GM23338 (cell line): ENCODE measurements around the gene PSPN.

Source experiments
- CREB1 ChIP-seq: fragments of 250-450 bp; sonication (Bioruptor Pico); IDR thresholded peaks from 2 replicates; pipeline ENCODE4 v1.5.0; 2020; ENCODE audit warnings: low read depth, mild to moderate bottlenecking, moderate library complexity
- EZH2 ChIP-seq: fragments of 200-600 bp; sonication (generic); IDR thresholded peaks from one replicate; pipeline ENCODE4 v1.8.0; 2017; ENCODE audit warnings: antibody characterized with exemption, mild to moderate bottlenecking, low read depth; ENCODE audit not compliant: unreplicated experiment
- EZH2phosphoT487 ChIP-seq: fragments of 200-600 bp; sonication (generic); IDR thresholded peaks from one replicate; pipeline ENCODE4 v1.8.1; 2018; ENCODE audit warnings: antibody characterized with exemption; ENCODE audit not compliant: unreplicated experiment
- JUNB ChIP-seq: IDR thresholded peaks from one replicate; pipeline ENCODE4 v1.6.1; 2016; ENCODE audit warnings: antibody characterized with exemption; ENCODE audit not compliant: unreplicated experiment
- NANOG ChIP-seq: IDR thresholded peaks from 2 replicates; pipeline ENCODE4 v1.6.1; 2016; ENCODE audit warnings: antibody characterized with exemption, borderline replicate concordance
- POLR2AphosphoS5 ChIP-seq: IDR thresholded peaks from 2 replicates; pipeline ENCODE4 v1.6.1; 2016; ENCODE audit warnings: antibody characterized with exemption, low read depth
- STAT1 ChIP-seq: IDR thresholded peaks from one replicate; pipeline ENCODE4 v1.6.1; 2016; ENCODE audit warnings: antibody characterized with exemption; ENCODE audit not compliant: unreplicated experiment
- ZNF114 ChIP-seq: fragments of 250-450 bp; sonication (Bioruptor Pico); IDR thresholded peaks from 2 replicates; pipeline ENCODE4 v1.5.0; 2020; ENCODE audit warnings: mild to moderate bottlenecking, moderate library complexity
- ZNF331 ChIP-seq: fragments of 250-450 bp; sonication (Bioruptor Pico); IDR thresholded peaks from 2 replicates; pipeline ENCODE4 v1.5.0; 2020; ENCODE audit warnings: low read depth, mild to moderate bottlenecking, moderate library complexity
- TF ChIP-seq, protein P1 (sequence below), 2 experiments: fragments of 200-600 bp in 1 of 2; sonication (generic) in 1 of 2; conservative IDR thresholded peaks; 2 replicates each; pipeline versions ENCODE4 v1.5.1 to v1.6.1; 2016 to 2017; ENCODE audit warnings: antibody characterized with exemption in 2 of 2, low read depth in 2 of 2, mild to moderate bottlenecking in 2 of 2, moderate library complexity in 1 of 2
- TF ChIP-seq, protein P2 (sequence below): IDR thresholded peaks from one replicate; pipeline ENCODE4 v1.6.1; 2018; ENCODE audit warnings: antibody characterized with exemption; ENCODE audit not compliant: unreplicated experiment
- TF ChIP-seq, protein P3 (sequence below): fragments of 250-450 bp; sonication (Bioruptor Pico); IDR thresholded peaks from 2 replicates; pipeline ENCODE4 v1.5.0; 2020; ENCODE audit warnings: mild to moderate bottlenecking, moderate library complexity
- TF ChIP-seq, protein P4 (sequence below): IDR thresholded peaks from 2 replicates; pipeline ENCODE4 v1.6.1; 2016; ENCODE audit warnings: antibody characterized with exemption

DNA sequence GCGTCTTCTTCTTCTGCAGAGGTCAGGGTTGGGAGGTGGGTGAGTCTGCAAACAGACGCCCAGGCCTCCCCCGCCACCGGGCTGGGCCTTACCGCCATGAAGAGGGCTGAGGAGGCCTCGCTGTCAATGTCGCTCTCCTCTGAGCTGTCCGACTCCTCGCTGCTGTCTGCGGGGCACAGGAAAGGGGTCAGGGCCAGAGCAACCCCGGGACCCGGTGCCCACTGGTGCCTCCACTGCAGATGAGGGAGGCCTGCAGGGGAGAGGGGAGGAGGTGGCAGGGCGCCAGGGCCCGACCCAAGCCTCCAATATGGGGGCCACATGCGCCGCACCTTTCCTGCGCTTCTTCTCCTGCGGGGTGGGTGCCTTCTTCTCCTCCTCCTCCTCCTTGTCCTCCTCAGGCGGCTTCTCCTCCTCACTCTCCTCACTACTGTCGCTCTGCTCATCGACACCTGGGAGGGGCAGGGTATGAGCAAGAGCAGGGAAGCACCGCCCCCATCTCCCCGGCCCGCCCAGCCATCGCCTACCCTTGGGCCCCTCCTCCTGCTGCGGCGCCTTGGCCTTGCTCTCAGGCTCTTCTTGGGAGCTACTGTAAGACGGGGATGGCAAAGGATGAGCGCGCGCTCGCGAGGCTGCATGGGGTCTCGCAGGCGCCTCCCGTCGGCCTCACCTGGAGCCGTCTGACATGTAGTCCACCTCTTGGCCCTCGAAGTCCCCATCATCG, 5.5 kb upstream of the PSPN start:
- TF ChIP-seq, protein P1, sequence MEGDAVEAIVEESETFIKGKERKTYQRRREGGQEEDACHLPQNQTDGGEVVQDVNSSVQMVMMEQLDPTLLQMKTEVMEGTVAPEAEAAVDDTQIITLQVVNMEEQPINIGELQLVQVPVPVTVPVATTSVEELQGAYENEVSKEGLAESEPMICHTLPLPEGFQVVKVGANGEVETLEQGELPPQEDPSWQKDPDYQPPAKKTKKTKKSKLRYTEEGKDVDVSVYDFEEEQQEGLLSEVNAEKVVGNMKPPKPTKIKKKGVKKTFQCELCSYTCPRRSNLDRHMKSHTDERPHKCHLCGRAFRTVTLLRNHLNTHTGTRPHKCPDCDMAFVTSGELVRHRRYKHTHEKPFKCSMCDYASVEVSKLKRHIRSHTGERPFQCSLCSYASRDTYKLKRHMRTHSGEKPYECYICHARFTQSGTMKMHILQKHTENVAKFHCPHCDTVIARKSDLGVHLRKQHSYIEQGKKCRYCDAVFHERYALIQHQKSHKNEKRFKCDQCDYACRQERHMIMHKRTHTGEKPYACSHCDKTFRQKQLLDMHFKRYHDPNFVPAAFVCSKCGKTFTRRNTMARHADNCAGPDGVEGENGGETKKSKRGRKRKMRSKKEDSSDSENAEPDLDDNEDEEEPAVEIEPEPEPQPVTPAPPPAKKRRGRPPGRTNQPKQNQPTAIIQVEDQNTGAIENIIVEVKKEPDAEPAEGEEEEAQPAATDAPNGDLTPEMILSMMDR (conservative IDR thresholded peaks at IDR 0.05; ENCODE audit: low read depth in 2 of 2) = no peak
- TF ChIP-seq POLR2AphosphoS5 (no peak), EZH2phosphoT487 (no peak), EZH2 (no peak), STAT1 (no peak), CREB1 (CRISPR knock-in tag) (no peak), JUNB (no peak), ZNF331 (CRISPR knock-in tag) (no peak), NANOG (no peak), ZNF114 (CRISPR knock-in tag) (no peak)
- TF ChIP-seq, protein P2, sequence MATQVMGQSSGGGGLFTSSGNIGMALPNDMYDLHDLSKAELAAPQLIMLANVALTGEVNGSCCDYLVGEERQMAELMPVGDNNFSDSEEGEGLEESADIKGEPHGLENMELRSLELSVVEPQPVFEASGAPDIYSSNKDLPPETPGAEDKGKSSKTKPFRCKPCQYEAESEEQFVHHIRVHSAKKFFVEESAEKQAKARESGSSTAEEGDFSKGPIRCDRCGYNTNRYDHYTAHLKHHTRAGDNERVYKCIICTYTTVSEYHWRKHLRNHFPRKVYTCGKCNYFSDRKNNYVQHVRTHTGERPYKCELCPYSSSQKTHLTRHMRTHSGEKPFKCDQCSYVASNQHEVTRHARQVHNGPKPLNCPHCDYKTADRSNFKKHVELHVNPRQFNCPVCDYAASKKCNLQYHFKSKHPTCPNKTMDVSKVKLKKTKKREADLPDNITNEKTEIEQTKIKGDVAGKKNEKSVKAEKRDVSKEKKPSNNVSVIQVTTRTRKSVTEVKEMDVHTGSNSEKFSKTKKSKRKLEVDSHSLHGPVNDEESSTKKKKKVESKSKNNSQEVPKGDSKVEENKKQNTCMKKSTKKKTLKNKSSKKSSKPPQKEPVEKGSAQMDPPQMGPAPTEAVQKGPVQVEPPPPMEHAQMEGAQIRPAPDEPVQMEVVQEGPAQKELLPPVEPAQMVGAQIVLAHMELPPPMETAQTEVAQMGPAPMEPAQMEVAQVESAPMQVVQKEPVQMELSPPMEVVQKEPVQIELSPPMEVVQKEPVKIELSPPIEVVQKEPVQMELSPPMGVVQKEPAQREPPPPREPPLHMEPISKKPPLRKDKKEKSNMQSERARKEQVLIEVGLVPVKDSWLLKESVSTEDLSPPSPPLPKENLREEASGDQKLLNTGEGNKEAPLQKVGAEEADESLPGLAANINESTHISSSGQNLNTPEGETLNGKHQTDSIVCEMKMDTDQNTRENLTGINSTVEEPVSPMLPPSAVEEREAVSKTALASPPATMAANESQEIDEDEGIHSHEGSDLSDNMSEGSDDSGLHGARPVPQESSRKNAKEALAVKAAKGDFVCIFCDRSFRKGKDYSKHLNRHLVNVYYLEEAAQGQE = no peak
- TF ChIP-seq, protein P3, sequence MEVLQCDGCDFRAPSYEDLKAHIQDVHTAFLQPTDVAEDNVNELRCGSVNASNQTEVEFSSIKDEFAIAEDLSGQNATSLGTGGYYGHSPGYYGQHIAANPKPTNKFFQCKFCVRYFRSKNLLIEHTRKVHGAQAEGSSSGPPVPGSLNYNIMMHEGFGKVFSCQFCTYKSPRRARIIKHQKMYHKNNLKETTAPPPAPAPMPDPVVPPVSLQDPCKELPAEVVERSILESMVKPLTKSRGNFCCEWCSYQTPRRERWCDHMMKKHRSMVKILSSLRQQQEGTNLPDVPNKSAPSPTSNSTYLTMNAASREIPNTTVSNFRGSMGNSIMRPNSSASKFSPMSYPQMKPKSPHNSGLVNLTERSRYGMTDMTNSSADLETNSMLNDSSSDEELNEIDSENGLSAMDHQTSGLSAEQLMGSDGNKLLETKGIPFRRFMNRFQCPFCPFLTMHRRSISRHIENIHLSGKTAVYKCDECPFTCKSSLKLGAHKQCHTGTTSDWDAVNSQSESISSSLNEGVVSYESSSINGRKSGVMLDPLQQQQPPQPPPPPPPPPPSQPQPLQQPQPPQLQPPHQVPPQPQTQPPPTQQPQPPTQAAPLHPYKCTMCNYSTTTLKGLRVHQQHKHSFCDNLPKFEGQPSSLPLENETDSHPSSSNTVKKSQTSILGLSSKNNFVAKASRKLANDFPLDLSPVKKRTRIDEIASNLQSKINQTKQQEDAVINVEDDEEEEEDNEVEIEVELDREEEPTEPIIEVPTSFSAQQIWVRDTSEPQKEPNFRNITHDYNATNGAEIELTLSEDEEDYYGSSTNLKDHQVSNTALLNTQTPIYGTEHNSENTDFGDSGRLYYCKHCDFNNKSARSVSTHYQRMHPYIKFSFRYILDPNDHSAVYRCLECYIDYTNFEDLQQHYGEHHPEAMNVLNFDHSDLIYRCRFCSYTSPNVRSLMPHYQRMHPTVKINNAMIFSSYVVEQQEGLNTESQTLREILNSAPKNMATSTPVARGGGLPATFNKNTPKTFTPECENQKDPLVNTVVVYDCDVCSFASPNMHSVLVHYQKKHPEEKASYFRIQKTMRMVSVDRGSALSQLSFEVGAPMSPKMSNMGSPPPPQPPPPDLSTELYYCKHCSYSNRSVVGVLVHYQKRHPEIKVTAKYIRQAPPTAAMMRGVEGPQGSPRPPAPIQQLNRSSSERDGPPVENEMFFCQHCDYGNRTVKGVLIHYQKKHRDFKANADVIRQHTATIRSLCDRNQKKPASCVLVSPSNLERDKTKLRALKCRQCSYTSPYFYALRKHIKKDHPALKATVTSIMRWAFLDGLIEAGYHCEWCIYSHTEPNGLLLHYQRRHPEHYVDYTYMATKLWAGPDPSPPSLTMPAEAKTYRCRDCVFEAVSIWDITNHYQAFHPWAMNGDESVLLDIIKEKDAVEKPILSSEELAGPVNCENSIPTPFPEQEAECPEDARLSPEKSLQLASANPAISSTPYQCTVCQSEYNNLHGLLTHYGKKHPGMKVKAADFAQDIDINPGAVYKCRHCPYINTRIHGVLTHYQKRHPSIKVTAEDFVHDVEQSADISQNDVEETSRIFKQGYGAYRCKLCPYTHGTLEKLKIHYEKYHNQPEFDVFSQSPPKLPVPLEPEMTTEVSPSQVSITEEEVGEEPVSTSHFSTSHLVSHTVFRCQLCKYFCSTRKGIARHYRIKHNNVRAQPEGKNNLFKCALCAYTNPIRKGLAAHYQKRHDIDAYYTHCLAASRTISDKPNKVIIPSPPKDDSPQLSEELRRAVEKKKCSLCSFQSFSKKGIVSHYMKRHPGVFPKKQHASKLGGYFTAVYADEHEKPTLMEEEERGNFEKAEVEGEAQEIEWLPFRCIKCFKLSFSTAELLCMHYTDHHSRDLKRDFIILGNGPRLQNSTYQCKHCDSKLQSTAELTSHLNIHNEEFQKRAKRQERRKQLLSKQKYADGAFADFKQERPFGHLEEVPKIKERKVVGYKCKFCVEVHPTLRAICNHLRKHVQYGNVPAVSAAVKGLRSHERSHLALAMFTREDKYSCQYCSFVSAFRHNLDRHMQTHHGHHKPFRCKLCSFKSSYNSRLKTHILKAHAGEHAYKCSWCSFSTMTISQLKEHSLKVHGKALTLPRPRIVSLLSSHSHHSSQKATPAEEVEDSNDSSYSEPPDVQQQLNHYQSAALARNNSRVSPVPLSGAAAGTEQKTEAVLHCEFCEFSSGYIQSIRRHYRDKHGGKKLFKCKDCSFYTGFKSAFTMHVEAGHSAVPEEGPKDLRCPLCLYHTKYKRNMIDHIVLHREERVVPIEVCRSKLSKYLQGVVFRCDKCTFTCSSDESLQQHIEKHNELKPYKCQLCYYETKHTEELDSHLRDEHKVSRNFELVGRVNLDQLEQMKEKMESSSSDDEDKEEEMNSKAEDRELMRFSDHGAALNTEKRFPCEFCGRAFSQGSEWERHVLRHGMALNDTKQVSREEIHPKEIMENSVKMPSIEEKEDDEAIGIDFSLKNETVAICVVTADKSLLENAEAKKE (CRISPR knock-in tag) = no peak
- TF ChIP-seq, protein P4, sequence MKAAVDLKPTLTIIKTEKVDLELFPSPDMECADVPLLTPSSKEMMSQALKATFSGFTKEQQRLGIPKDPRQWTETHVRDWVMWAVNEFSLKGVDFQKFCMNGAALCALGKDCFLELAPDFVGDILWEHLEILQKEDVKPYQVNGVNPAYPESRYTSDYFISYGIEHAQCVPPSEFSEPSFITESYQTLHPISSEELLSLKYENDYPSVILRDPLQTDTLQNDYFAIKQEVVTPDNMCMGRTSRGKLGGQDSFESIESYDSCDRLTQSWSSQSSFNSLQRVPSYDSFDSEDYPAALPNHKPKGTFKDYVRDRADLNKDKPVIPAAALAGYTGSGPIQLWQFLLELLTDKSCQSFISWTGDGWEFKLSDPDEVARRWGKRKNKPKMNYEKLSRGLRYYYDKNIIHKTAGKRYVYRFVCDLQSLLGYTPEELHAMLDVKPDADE = no peak
